GM19372 (cell line): Measurements from ENCODE around the gene DR1.
"Not testable (repeated sequence)": the region's sequence is repeated elsewhere in the genome, so short reads cannot be mapped to it uniquely, and the experiment has no call there.

Experiments used
- ATAC-seq: cut with Tn5 transposase; IDR thresholded peaks from one replicate; pipeline ENCODE4 v1.9.1; 2021; ENCODE audit warnings: mild to moderate bottlenecking, low read depth, moderate library complexity; ENCODE audit not compliant: unreplicated experiment

The DR1 gene

DNA sequence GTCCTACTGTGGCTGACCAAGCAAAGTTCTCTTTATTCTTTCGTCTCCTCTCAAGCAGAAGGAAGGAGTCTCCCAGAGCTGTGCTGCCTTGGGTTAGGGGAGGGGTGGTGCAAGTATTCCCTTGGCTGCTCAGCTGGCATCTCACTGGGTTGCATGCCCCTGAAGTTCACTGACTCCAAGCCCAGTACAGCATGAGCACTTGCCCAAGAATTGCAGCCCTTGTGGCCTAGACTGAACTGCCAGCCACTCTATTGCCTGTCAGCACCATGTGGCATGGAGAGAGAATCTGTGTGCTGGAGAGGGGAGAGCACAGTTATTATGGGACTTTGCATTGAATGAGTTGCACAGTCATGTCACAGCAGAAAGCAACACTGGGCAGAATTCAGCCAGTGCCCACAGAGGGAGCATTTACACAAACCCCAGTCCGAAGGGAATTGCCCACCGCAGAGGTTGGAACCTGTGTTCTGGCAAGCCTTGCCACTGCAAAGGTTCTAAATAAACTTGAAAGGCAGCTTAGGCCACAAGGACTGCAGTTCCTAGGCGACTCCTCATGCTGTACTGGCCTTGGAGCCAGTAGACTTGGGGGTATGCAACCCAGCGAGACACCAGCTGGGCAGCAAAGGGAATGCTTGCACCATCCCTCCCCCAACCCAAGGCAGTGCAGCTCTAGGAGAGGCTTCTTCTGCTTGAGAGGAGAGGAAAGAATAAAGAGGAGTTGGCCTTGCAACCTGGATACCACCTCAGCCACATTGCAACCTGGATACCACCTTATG, 28.8 kb downstream of the DR1 start:
- no peak for ATAC-seq

DNA sequence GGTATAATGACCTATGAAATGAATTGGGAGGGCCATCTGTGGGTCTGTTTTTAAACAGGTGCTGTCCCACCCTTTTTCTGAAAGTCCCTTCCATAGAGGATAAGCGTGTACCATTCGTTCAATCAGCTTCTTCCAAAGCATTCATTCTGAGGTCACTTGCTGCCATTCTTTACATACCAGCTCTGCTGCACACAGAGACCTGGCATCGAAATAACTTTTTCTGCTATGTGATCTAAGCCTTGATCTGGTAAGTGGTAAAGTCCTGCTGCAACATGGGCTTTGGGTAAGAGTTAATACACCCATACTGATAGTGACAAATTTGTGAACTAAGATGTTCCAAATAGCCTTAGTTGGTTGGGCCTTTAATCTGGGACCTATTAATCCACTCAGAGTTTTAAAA, 38.9 kb downstream of the DR1 start:
- no peak for ATAC-seq

DNA sequence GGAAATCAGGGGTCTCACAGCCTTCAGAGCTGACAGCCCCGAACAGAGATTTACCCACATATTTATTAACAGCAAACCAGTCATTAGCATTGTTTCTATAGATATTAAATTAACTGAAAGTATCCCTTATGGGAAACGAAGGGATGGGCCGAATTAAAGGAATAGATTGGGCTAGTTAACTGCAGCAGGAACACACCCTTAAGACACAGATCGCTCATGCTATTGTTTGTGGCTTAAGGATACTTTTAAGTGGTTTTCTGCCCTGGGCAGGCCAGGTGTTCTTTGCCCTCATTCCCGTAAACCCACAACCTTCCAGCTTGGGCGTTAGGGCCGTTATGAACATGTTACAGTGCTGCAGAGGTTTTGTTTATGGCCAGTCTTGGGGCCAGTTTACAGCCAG, 40.6 kb downstream of the DR1 start:
- ATAC-seq: not testable (repeated sequence)

DNA sequence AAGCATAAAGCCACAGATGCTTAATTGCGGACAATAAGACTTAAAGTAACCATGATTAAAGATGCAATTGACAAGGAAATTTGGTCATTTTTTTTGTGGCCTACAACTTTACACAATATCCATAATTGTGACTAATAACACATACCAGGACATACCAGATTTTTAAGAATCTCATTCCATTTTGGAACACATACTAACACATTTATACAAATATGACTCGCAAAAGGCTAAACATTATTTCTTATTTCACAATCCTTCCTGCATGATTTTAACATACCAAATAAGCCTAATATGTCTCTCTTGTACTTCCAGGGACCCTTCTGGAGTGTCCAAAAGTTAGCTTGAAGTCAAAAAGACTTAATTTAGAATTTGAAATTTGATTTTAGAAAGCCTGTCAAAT, 48.8 kb downstream of the DR1 start:
- no peak for ATAC-seq

DNA sequence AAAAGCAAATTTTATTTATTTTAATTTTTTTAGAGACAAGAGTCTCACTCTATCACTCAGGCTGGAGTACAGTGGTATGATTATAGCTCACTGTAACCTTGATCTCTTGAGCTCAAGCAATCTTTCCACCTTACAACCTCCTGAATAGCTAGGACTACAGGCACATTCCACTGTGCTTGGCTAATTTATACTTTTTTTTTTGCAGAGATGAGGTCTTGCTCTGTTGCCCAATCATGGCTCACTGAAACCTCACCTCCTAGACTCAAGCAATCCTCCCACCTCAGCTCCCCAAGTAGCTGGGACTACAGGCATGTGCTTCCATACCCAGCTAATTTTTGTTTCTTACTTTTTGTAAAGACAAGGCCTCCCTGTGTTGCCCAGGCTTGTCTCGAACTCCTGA, 49.5 kb downstream of the DR1 start:
- no peak for ATAC-seq

DNA sequence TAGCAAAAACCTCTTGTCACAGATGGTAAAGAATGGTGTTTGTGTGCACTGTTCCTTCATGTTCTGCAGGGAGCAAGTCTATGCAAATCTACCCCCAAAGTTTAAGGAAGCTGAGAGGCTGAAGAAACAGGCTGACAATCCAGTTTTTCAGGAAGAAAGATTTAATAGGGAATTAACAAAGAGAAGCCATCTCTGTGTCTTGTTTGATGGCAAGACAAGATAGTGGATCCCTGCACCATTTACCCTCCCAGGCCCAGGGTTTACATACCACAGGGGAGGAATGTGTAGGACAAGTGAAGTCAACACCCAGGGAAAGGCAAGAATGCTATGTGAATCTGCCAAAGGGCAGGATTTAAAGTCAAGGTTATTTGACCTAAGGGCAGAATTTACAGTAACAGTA, 54.1 kb downstream of the DR1 start:
- no peak for ATAC-seq

DNA sequence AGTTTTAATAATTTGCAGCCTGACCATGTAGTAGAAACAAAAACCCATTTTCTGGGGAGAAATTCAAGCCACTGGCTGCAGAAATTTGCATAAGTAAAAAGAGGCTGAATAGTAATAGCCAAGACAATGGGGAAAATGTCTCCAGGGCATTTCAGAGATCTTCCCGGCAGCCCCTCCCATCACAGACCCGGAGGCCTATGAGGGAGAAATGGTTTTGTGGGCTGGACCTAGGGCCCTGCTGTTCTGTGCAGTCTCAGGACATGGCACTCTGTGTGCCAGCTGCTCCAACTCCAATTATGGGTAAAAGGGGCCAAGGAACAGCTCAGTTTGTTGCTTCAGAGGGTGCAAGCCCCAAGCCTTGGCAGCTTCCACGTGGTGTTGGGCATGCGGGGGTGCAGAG, 62.5 kb downstream of the DR1 start:
- ATAC-seq: no peak

DNA sequence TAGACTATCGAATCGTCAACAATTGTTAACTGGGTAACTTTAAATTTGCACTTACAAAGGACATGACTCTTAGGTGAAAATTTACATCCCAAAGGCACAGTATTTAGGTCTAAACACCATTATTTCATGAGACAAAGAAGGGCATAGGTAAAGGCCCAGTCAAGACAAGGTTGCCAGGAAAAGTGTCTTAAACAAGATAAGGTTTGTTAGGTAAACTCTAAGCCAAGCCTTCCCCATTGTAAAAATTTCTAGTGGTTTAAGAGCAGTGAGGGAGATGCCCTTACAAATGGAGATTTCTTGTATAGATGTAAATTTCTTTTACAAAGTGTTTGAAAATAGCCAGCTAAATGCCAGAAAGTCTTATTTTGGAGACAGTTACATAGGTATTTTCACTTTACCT, 65.3 kb downstream of the DR1 start:
- no peak for ATAC-seq

DNA sequence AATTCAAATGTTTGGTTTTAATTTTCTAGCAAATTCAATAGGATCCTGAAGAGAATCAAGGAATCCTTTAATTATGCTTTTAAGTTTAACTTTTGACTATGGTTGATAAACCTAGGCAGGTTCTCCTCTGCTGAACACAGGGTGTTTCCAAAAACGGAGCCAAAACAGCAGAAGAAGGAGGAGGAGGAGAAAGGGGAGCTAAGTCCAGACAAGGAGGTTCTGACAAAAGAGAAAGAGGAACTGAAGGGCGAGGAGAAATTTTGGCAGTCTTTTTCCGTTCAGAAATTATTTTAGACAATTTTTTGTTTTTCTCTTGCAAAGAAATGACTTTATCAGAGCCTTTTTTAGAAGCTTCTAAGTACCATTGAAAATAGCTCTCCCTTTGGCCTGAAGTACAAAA, 69.0 kb downstream of the DR1 start:
- ATAC-seq: no peak

DNA sequence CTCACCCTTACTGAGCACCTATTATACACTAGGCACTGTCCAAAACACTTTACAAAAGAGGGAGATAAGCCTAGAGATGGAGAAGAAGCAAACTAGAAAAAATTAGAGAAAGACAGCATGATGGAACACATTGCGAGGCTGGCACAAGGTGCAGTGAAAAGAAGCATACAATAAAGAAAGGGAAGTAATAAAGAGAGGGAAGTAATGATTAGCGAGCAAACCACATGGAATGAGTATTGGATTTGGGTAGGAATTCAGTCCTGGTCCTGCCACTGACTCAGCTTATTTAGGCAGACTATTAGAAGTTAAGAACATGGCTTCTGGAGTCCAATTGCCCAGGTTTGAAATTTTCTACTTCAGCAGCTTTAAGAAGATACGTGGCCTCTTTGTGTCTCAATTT, 69.6 kb downstream of the DR1 start:
- ATAC-seq: no peak

DNA sequence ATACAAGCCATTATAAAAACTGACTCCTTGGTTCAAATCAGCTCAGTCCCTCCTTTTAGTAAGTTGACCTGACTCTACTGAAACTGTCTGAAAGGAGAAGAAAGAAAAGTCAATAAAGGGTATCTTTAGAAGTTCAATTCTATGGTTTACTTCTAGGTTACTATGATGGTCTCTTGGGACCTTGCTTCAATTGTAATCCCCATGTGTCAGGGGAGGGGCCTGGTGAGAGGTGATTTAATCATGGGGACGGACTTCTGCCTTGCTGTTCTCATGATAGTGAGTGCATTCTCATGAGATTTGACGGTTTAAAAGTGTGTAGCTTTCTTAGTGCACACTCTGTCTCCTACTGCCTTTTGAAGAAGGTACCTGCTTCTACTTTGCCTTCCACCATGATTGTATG, 70.5 kb downstream of the DR1 start:
- no peak for ATAC-seq
